Subcutaneous adipose tissue (tissue), 4 donors: ENCODE results near the gene CNOT10. TPM values are rescaled to one million over a fixed set of nuclear protein-coding genes. Genes with fewer than 3 reads are reported as not detected.

Experiments
- total RNA-seq, 4 donors: library from RNA; depleted of rRNA; stranded (reverse); fragments of >200 nt; gene quantifications; one replicate each; pipeline ENCODE4 v1.1.0, GENCODE V29; 2016
- TF ChIP-seq, protein P1 (sequence below): fragments of 450-650 bp; IDR thresholded peaks from one replicate; pipeline ENCODE4 v1.5.1; 2016; ENCODE audit warnings: low read depth, mild to moderate bottlenecking, control low read depth, antibody characterized with exemption, moderate library complexity

CNOT10 gene
- total RNA-seq, 4 donors from 2014 or later, result 16.3 to 22.6 (median 19.3) TPM

GRCh38 chr3:32743934-32744333, 58.9 kb downstream of the CNOT10 start:
- TF ChIP-seq, protein P1, sequence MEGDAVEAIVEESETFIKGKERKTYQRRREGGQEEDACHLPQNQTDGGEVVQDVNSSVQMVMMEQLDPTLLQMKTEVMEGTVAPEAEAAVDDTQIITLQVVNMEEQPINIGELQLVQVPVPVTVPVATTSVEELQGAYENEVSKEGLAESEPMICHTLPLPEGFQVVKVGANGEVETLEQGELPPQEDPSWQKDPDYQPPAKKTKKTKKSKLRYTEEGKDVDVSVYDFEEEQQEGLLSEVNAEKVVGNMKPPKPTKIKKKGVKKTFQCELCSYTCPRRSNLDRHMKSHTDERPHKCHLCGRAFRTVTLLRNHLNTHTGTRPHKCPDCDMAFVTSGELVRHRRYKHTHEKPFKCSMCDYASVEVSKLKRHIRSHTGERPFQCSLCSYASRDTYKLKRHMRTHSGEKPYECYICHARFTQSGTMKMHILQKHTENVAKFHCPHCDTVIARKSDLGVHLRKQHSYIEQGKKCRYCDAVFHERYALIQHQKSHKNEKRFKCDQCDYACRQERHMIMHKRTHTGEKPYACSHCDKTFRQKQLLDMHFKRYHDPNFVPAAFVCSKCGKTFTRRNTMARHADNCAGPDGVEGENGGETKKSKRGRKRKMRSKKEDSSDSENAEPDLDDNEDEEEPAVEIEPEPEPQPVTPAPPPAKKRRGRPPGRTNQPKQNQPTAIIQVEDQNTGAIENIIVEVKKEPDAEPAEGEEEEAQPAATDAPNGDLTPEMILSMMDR, result no peak

DNA sequence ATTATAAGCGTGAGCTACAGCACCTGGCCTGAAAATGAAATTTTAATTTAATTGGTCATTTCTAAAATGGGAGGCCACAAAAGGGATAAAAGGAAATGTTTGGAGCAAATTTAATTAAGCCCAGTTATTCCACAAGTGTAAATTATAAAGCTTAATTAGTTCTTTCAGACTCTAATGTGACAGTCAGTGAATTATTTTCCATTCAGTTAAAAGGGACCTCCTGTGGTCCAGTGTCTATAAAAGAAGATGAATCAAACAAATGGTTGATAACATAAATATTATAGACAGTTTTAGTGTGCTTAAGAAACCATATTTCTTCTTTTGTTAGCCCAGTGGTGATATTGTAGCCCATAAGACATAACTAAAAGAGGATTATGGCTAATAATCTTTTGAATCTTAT, 66.4 kb downstream of the CNOT10 start:
- TF ChIP-seq, protein P1, result no peak

DNA sequence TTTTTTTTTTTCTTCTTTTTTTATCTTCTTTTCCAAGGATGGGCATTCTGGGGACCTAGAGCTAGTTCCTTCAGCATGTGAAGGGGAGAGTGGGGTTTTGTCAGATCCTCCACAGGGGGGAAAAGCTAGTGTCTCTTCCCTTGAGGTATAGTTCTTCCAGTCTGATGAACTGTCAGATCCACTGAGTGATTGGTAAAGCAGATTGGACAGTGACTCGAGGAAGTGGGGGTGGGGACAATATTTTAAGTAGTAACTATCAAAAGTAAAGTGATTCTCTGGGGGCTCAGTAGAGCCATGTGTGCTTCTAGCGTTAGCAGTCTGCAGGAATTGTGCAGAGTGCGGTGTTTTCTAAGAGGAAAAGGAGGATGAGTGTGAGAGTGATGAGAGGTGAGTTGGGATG, 70.8 kb downstream of the CNOT10 start:
- TF ChIP-seq, protein P1, result no peak

DNA sequence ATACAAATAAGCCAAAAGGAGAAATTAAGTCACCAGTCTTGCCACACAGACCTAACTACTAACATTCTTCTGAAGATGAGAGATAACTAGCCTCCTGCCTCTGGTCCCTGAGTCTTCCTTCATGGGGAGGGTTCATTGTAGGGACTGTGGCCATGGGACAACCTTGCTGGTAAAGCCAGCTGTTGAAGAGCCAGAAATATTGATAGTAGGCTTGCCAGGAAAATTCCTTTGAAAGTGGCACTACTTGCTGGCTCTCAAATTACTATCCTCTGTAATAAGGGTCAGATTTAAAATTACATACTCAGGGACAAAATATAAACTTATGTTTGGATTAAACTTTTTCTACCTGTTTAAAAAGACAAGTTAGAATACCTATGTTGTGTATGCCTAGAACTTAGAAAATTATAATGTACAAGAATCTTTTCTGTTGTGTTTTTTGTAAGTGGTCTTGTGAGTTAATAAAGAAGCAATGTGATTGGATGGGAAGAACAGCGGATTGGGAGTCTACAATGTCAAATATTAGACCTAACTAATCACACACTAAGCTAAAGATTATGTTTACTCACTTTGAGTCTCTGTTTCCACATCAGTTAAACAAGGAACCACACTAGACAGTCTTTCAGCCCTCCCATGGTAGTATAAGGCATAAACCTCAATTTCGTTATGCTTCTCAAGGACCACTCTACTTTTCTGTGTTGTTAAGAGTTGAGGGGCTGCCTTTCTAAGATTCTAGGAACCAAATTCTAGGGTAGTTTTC, 72.8 kb downstream of the CNOT10 start:
- TF ChIP-seq, protein P1, result no peak

DNA sequence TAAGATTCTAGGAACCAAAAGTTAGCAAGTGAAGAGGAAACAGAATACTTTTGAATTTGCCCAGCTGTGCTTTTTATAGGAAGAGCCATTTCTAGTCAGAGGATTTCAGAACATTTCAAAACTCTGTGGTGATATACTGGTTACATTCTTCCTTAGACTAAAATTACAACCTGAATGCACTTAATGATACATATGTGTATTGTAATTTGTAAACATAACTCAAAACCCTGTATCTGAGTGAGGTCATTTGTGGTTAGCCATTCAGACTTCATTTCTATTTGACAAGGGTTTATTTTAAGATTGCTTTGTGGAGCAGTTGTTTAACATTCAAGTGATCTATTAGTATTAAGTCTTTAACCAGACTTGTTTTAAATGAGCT, 73.4 kb downstream of the CNOT10 start:
- TF ChIP-seq, protein P1, result no peak

- TF ChIP-seq, protein P1, result no peak
These were observed 74.4 kb downstream of the CNOT10 start for GRCh38 chr3:32759342-32759741.

GRCh38 chr3:32764481-32764880, 79.5 kb downstream of the CNOT10 start:
- TF ChIP-seq, protein P1, result no peak
